Heart left ventricle (tissue), 13 donors: ENCODE measurements around the gene ZNF280D.

Experiments
- CTCF ChIP-seq, 12 donors: fragments of 200-600 bp; sonication (generic) in 4 of 12; IDR thresholded peaks; one replicate each; pipeline versions ENCODE4 v1.5.0 to v1.8.0; 2018 to 2022; ENCODE audit warnings: antibody characterized with exemption in 12 of 12, mild to moderate bottlenecking in 5 of 12
- POLR2A ChIP-seq, 2 donors: fragments of 450-650 bp; IDR thresholded peaks; one replicate each; pipeline ENCODE4 v1.6.1; 2017; ENCODE audit warnings: antibody characterized with exemption in 2 of 2, mild to moderate bottlenecking in 2 of 2, moderate library complexity in 2 of 2
- donor health status: ischemic (EF 13 %, LVEDD 7.1; RV severe dilation, severe dysfunction).
- donor health status: DM: no; HTN: yes; CAD: no.
- donor health status: DM: no; HTN: no; CAD: no.
- donor health status: ischemic (EF 25% LVEDD 6.9; RV normal size, moderate dysfunction).
- donor health status: ischemic (EF 25% LVEDD 5.7; RV mildly dilated, moderate dysfunction).
- donor health status: ischemic (EF 35%, LVEDD 5.7; RV mildly dilated, moderate dysfunction).
- donor health status: nonischemic (EF 11% LVEDD 7.7; RV severe dilation, severe dysfunction).
- donor health status: DM: yes; HTN: yes; CAD: no.
- donor health status: PGD.
- donor health status: ischemic (EF 29% LVEDD 5.4; RV normal size, mild dysfunction).
- donor health status: nonischemic (EF 23%, LVEDD 6.1; RV moderate dilation, normal function).

- no peak for TF ChIP-seq CTCF (IDR thresholded peaks at IDR 0.05)
- no peak for TF ChIP-seq POLR2A (IDR thresholded peaks at IDR 0.05)
Measured at GRCh38 chr15:56653107-56653506, 80.2 kb downstream of the ZNF280D start.
